HT1080 (cell line): ENCODE data around the gene OCSTAMP. TPM values are rescaled to one million over a fixed set of nuclear protein-coding genes. Genes with fewer than 3 reads are reported as not detected.

Source experiments
- DNase-seq: peaks from one replicate; pipeline ENCODE4 v3.0.0-alpha.2; 2015; ENCODE audit warnings: low read depth
- total RNA-seq: library from RNA; depleted of rRNA; stranded (reverse); fragments of >200 nt; shearing (Covaris generic); gene quantifications from 2 replicates; pipeline ENCODE4 v1.2.3, GENCODE V29; 2014

Gene OCSTAMP
- total RNA-seq, 1 experiment from 2014 or later = not detected

DNA sequence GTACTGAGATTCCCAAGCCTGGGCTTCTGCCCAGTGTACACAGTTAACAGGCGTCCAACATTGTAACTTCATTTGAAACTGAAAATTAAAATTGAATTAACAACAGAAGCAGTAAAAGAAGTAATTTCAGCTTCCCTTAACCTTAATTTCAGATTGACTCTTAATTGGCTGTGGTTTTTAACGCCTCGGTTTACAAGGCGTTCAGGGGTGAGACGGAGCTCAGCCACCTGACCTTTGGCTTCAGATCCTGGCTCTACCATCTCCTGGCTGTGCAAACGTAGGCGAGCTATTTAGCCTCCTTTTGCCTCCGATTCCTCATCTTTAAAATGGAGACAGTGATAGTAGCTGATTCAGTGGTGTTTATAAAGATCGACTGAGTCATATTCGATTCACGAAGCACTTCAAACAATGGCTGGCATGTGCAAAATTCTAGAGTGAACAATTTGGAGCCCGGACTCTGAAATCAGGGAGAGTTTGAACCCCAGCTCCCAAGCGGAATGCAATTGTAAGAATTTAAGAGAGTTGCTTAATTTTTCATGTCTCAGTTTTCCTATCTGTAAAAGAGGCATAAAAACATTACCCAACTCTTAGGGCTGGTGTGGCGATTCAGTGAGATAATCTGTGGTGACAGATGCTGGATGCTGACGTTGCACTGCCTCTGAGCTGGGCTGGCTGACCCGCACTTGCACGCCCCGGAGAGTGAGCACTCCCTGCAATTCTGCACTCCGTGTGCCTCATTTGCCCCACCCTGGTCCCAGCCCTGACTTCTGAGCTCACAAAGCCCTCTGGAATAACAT lies 23.5 kb upstream of the OCSTAMP start:
- no peak for DNase-seq

DNA sequence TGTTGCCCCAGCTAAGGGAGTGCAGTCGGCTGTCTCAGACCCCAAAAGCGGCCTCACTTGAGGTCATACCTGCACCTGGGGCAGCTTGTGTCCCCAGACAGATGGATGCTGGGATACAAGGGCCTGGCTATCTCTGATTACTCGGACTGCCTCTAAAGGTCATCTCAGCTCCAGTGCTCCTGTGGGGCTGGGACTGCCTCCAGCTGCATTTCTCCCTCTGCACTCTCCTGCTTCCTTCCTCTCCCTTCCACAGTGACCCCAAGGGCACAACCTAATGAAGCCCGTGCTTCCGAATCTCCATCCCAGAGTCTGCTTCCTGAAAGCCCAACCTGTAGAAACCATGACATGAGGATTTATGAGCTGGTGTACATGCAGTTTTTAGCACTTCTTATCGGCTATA lies 22.8 kb upstream of the OCSTAMP start:
- DNase-seq = no peak

DNA sequence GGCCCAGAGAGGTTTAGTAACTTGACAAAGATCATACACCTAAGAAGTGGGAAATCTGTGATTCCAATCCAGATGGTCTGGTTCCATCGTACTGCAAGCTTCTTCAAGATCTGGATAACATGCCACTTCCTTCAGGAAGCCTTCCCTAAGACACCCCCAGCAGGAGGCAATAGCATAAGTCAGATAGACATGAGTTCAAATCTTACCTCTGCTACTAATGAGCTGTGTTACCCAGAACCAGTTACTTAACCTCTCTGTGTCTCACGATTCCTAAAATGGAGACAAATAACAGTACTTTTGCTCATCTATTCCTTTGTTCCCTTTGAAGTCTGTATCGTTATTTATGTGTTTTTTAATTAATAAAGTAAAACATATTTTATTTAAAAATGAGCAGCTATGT lies 22.3 kb upstream of the OCSTAMP start:
- no peak for DNase-seq

DNA sequence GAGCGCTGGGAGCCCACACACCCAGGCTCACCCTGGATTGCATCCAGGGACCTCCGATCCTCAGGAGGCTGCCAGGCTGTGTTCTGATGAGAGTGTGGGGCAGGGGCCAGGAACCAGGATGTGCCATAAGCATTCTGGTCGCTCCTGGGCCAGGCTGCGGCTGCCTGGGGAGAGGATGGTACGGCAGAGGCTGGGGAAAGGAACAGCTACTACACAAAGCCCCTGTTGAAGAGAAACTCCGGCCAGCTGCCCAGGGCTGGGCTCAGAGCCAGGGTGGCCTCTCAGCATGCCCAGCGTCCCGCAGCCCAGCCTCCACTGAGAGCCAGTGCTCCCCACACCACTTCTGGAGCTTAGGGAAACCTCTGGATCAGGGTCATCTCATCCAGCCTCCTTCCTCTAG lies 21.7 kb upstream of the OCSTAMP start:
- DNase-seq = no peak

DNA sequence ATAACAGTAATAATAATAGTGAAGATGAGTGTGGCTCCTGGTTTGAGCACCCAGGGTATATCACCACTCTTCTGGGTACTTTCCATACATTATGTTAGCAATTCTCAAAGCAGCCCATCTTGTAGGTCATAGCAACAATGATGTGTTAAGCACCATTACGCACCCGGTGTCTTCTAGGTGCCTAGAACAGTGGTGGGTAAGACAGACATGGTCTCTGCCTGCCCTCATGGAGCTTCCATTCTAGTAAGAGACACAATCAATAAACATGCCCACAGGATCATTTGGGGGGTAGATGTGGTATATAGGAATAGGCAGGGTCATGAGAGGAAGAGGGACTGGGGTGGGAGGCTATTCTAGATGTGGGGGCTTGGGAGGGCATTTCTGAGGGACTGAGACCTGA lies 21.0 kb upstream of the OCSTAMP start:
- no peak for DNase-seq

DNA sequence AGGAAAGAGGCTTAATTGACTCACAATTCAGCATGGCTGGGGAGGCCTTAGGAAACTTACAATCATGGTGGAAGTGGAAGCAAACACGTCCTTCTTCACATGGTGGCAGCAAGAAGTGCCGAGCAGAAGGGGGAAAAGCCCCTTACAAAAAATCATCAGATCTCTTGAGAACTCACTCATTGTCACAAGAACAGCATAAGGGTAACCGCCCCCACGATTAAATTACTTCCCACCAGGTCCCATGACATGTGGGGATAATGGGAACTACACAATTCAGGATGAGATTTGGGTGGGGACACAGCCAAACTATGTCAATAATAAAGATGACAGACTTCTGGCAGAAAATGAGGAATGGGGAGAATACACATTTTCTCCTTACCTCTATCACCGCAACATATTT lies 20.5 kb upstream of the OCSTAMP start:
- no peak for DNase-seq

DNA sequence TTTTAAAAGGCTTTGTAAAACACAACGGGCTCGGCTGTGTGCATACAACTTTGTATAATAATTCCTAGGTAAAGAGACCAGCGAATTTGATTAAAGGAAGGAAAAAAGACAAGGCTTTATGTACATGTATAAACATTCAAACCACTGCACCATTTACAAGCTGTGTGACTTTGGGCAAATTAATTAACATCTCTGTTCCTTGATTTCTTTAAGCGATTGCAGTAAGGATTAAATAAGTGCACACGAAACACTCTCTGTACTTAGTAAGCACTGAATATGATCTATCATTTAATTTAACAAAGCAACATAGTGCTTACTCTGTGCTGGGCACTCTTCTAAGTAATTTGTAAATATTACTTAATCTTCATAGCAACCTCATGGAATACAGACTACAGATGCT lies 19.5 kb upstream of the OCSTAMP start:
- no peak for DNase-seq

DNA sequence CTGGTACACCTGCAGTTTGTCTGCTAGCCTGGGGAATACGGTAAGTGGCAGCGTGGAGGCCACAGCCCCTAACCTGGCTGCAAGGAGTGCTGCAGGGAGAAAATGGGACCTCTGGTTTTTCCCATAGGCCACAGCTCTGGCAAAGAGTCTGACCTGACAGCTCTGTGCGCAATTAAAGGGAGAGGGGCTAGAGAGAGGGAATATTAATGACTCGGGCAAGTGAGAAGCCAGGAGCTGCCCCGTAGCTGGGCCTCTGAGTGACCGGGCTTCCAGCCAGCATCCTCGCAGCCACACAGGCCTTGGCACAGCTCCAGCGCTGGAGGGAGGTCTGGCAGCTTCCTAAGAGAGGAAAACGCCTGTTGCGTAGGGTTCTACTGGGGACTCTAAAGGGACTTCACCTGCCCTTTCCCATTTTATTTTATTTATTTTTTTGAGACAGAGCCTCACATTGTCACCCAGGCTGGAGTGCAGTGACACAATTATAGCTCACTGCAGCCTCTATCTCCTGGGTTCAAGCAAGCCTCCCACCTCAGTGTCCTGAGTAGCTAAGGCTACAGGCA lies 18.2 kb upstream of the OCSTAMP start:
- DNase-seq = peak; percentile 58

DNA sequence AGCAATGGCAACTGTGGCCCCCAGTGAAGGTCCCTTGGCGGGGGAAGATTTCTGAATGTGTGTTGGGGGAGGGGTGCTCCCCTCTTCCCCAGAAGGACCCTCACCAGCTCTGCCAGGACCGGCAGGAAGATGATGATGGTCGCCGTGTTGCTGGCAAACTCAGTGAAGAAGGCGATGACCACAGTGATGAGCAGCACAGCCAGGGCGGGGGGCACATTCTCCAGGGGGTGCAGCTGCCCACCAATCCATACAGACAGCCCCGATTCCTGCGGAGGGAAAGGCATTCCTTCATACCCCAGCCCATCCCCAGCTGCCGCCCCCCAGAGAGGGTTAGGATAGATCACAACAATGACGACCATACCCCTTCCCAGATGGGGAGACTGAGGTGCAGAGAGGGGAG lies 15.7 kb upstream of the OCSTAMP start:
- DNase-seq = no peak

DNA sequence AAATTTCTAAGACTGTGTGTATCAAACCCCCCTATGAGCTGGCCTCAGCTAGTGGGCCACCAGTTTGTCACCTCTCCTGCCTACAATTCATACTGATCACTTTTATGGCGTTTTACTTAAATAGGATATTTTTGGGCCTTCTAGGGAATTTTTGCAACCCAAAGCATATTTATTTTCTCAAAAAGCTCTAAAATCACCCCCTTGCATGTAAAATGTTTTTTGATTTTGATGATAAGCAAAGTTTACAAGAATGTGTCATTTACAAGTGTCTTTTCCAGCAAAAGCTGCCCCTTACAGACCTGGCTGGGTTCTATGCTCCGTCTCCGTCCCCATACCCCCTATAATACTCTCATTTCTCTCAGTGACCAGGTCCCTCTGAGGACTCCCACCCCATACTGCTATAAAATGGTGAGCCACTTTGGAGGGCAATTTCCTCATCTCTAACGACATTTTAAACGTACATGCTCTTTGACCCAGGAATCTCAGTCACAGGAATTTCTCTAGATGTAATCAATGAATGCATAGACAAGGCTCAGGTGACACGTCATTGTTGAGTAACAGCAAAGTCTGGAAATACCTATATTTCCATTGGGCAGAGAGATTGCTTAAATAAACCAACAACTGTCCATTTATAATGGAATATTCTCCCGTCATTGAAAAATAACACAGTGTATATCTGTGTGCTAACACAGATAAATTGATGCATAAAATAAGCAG lies 13.9 kb upstream of the OCSTAMP start:
- no peak for DNase-seq

DNA sequence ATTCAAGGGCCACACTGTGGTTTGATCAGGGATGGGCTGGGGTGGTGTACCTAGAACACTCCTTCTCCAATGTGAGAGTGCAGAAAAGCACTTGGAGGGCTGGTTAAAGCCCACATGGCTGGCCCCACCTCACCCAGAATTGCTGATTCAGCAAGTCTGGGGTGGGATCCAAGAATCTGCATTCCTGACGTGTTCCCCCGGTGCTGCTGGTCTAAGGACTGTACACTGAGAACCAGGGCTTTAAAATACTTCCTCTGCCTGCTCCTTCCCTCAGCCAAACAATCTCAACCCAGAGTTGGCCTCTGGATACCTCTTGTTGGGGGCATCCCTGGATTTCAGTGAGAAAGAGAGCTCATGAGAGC lies 13.4 kb upstream of the OCSTAMP start:
- no peak for DNase-seq

DNA sequence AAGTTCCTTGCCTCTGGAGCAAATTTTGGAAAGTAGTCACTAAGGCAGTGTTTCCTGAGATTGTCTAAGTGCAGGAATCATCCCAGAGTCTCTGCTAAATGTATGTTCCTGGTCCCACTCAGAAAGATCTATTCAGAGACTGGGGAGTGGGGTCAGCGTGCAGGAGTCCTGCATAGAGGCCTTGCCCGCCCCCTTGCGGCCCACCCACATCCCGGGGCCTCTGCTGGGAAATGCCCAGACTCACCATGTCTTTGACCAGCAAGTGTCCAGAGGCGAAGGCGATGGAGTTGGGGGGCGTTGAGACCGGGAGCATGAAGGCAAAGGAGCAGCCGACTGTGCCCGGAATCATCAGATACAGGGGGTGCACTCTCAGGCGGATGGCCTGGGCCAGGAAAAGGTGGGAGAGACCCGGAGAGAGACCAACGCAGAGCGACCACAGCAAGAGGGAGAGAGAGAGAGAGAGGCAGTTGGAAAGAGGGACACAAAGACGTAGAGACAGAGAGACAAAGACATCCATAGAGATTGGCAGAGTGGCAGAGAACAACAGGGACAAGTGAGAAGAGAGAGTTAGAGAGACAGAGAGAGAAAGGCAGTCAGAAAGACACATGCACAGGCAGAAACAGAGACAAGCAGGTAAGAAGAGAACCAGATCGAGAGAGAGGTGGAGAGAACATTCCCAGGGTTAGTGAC lies 12.9 kb upstream of the OCSTAMP start:
- no peak for DNase-seq

DNA sequence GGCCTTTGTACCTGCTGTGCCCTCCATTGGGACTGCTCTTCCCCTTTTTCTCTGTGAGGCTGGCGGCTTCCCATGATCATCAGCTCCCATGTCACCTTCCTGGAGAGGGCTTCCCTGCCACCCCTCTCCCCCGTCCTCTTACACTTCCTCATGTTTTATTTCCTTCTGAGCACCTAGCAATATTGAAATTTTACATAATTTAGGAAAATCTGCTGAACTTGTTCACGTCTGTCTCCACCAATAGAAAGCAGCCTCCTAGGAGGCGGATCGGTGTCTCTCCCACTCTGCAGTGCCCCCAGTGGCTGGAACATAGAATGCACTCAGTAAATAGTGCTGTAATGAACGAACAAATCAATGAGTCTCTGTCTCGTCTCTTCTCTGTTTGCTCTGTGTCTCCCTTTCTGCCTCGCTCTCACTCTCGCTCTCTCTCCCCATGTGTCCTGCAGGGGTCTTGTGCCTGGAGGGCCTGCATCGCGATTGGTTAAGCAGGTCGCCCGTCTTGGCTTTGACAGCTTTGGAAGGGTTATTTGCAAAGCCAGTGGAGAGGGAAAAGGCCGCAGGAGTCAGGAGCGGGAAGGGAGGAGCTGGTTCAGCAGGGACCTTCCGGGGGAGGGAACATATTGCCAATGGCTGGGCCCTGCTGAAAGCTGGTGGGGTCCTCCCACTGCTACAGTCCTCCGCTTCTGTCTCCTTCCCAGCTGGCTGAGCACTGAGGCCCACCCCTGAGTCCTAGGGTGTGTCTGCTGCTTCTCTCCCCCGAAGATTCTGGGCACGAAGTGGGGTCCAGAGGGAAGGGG lies 12.1 kb upstream of the OCSTAMP start:
- peak; percentile 36 for DNase-seq

DNA sequence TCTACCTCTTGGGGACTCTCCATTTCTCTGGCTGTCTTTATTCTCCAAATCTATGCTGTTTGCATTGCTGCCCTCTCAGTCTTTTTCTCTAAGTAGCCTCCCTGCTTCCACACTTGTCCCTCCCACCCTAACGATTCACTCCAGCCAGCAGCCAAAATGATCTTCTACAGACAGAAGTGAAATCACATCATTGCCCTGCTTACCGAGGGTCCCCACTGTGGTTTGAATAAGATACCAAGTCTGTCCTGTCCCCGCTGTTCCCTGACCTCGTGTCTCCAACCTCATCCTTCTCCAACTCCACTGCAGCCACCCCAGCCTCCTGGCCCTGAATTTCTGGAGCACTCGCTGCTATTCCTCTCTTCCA lies 11.5 kb upstream of the OCSTAMP start:
- no peak for DNase-seq

DNA sequence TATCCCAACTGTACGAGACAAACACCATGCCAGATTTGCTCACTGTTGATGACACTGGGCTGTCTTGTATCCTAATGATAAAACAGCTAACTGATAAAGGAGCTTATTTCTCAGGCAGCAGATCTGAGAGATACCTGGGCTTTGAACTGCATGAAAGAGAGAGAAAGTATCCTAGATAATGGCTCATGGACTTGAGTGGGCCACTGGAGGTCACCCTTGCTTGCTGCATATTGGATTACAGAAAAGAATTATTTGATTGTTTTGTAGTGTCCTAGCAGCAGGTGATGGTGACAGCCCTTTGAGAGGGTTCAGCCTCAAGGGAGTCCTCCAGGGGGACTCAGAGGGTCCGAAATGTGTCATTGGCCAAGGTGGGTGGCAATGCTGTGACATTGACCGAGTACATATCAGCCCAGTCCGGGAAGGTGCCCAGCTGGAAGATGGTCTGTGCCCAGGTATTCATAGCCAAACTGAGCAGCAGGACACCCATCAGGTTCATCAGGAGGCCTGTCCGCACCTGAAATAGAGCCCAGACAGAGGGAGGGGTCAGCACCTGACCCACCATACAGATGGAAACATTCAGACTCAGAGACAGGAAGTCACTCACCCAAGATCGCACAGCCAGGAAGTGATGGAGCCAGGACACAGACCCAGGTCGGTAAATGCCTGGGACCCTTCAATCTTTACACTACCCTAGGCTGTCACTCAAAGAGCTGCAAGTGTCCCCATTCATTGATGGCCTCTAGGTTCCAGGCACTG lies 9.4 kb upstream of the OCSTAMP start:
- no peak for DNase-seq

DNA sequence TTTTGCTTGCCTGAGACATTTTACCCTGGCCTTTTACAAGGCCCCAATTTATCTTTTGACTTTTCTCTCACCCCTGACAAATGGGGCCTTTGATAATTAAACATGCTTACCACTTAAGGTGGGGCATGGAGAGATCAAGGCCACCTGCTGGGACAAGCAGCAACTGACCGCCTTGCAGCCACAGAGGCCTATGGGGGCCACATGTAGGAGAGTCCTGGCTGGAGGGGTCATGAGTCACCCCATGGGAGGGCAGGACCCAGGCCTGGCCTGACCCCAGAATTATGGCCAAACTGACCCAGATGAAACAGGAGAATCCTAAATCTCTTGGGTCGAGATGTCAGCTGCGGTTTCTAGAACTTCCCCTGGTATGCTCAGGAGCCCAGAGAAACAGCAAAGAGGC lies 8.5 kb upstream of the OCSTAMP start:
- no peak for DNase-seq

DNA sequence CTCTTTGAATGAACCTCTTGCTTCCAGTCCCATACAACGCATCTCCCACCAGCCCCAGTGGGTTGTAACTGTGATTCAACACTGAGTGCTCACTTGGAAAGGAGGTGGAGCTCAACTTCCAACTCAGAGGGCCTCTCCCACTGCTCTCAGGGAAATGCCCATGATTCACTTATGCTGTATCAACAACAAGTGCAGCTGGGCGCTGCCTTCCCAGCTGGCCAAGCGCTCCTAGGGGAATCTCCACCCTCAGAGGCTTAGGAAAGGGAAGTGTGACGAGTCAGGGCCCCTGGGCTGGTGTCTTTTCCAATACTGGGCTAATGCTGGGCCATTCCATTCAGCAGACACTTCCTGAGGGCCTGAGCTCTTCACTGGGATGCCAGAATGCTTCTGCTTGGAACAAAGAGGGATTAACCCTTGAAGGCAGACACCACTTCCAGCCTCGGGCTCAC lies 8.1 kb upstream of the OCSTAMP start:
- DNase-seq = peak; percentile 87

DNA sequence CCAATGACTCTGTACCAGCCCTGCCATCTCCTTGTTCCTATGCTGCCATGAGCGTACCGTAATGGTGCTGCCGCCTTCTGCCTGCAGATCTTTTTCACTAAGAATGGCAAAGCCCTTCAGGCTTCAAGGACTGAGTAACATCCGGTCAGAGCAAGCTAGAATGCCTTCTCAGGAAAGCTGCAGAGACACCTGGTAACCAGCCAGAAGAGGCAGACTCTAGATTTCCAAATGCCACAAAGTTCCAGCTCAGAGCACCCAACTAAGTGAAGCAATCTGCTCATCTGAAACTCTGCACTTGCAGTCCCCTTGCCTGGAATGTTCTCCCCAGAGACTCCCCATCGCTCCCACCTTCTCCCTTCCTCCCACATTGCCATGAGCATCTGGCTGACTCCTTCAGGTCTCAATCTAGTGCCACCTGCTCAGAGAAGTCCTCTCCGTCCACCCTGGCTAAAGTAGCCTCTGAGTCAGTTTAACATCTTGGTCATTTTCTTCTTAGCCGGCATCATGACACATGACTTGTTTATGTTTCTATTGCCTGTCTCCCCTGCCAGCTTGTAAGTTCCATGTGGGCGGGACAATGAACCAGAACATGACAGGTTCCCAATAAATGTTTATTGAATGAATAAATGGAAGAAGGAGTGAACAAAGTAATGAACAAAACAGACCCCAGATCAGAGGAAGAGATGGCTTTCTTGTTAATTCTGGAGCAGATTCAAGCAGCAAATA lies 6.9 kb upstream of the OCSTAMP start:
- peak; percentile 62 for DNase-seq

DNA sequence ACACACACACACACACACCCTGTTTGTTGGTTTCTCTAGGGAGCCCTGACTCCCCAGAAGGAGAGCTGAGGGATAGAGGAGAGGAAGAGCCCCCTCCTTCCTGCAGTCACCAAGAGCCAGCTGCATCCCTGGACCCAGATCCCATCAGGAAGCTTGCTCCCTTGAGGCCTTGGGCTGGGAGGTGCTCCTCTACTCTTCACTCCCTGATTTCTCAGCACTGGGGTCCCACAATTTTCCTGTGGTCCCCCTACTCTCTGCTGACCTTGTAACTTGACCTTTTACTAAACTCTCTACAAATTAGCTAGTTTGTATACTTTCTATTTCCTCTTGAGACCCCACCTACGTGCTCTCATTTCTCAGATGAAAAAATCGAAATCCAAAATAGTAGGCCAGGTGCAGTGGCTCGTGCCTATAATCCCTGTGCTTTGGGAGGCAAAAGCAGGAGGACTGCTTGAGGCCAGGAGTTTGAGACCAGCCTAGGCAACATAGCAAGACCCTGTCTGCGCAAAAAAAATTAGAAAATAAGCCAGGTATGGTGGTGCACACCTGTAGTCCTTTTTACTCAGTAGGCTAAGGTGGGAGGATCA lies 5.0 kb upstream of the OCSTAMP start:
- DNase-seq = no peak

DNA sequence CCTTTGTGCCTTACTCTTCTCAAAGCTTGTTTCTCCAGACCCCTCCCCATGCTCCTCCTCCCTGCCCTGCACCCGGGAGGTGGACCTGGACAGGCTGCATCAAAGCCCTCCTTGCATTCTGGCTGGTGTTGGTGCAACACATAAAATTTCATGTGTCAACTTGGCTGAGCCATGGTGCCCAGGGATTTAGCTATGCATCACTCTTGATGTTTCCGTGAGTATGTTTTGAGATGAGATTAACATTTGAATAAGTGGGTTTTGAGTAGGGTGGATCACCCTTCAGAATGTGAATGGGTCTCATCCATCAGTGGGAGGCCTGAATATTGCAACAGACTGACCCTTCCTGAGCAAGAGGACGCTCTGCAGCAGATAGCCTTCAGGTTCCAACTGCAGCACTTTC lies 4.4 kb upstream of the OCSTAMP start:
- DNase-seq = no peak
